Astrocyte (in vitro differentiated cells and primary cell): ENCODE measurements around the gene MPHOSPH9.

Experiments
- EZH2 ChIP-seq: IDR thresholded peaks from 2 replicates; pipeline ENCODE4 v1.6.1; 2012; ENCODE audit warnings: mild to moderate bottlenecking, low read length, inconsistent platforms; ENCODE audit not compliant: insufficient read depth
- TF ChIP-seq, protein P1 (sequence below): IDR thresholded peaks from 2 replicates; pipeline ENCODE4 v1.5.1; 2011; ENCODE audit warnings: low read depth, mild to moderate bottlenecking, inconsistent platforms, low read length, moderate library complexity; ENCODE audit not compliant: insufficient read depth

DNA sequence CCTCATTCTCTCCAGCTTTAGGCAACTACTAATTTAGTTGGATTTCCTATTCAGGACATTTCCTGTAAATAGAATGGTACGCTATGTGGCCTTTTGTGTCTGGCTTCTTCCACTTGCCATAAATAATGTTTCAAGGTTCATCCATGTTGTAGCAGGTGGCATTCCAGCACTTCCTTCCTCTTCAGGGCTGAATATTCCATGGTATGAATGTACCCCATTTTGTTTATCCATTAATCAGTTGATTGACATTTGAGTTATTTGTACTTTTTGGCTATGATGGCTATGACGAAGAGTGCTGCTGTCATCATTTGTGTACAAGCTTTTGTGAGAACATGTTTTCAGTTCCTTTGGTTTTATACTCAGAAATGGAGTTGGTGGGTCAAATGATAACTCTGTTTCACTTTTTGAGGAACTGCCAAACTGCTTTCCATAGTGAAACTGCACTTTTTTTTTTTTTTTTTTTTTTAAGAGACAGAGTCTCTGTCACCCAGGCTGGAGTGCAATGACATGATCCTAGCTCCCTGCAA is 45.2 kb upstream of the MPHOSPH9 start:
- TF ChIP-seq EZH2: no peak
- TF ChIP-seq, protein P1, sequence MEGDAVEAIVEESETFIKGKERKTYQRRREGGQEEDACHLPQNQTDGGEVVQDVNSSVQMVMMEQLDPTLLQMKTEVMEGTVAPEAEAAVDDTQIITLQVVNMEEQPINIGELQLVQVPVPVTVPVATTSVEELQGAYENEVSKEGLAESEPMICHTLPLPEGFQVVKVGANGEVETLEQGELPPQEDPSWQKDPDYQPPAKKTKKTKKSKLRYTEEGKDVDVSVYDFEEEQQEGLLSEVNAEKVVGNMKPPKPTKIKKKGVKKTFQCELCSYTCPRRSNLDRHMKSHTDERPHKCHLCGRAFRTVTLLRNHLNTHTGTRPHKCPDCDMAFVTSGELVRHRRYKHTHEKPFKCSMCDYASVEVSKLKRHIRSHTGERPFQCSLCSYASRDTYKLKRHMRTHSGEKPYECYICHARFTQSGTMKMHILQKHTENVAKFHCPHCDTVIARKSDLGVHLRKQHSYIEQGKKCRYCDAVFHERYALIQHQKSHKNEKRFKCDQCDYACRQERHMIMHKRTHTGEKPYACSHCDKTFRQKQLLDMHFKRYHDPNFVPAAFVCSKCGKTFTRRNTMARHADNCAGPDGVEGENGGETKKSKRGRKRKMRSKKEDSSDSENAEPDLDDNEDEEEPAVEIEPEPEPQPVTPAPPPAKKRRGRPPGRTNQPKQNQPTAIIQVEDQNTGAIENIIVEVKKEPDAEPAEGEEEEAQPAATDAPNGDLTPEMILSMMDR: no peak
